ENCODE measurements around the gene CD3G.
A peak's percentile ranks its signal among the peaks of the same experiment; 100 is the strongest.
"Not testable (repeated sequence)": the region's sequence is repeated elsewhere in the genome, so short reads cannot be mapped to it uniquely, and the experiment has no call there.

CD3G gene

DNA sequence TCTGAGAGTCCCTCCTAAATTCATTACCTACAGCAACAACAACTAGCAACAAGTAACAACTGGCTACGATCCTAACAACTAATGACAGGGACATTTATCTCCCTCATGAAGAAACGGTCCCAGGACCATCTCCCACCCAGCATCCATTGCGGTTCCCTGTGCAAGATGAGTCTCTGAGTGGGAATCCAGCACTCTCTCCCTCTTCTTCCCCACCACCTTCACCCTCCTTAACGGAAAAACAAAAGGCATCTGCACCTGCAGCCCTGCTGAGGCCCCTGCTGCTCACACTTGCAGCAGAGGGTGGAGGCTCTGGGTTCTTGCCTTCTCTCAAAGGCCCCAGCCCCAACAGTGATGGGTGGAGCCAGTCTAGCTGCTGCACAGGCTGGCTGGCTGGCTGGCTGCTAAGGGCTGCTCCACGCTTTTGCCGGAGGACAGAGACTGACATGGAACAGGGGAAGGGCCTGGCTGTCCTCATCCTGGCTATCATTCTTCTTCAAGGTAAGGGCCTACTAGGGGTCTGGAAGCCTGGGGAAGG lies at the start of gene CD3G:
Gene CD3G, plus strand, starts transcription at position 364 of the 535 bp plus-strand sequence. Its CDS starts 80 bp downstream, at position 444.
- peak; percentile 60 for DNase-seq

GRCh38 chr11:118295199-118295598 lies 48.9 kb upstream of the CD3G start:
- DNase-seq = no peak

DNA sequence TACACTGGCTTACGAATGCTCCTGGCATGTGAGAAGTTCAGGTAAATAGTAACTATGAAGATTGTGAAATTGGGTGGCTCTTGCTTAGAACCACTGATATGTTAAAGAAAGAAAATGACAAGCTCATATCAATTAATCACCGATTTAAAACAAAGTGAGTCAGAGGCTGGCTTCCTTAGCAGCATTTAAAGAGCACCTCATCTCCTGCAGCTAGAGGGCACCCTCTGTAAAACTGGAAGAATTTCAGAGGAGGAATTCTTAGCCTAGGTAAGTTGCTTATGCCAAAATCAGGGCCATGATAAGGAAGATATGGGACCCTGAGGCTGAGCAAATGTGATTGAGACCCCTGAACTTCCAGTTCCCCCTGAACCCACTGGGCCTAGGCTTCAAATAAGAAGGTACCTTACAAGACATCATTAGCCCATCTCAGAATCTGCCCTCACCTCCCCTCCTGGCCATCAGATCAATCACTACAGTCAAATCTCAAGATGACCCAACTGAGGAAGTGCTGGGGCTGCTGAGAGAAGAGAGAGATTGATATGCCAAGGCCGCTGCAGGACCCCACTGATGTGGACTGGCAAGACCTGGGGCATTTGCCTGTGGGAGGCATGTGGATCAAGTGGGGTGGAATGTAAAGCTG lies 48.2 kb upstream of the CD3G start:
- peak; percentile 32 for DNase-seq

- DNase-seq = no peak
These were observed 42.4 kb upstream of the CD3G start for GRCh38 chr11:118301600-118302195.

DNA sequence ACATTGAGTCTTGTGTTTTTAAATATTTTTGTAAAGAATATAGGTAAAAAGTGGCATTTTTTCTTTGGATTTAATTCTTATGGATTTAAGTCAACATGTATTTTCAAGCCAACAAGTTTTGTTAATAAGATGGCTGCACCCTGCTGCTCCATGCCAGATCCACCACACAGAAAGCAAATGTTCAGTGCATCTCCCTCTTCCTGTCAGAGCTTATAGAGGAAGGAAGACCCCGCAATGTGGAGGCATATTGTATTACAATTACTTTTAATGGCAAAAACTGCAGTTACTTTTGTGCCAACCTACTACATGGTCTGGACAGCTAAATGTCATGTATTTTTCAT lies 39.9 kb upstream of the CD3G start:
- DNase-seq = no peak

- DNase-seq = peak; percentile 56
These were observed 39.4 kb upstream of the CD3G start, which contains the start of gene CD3E for GRCh38 chr11:118304568-118305248. Gene CD3E (plus strand): TSS chr11:118304730. CDS start chr11:118304953, 223 bp downstream.

GRCh38 chr11:118305726-118306125 lies 38.4 kb upstream of the CD3G start:
- peak; percentile 48 for DNase-seq

DNA sequence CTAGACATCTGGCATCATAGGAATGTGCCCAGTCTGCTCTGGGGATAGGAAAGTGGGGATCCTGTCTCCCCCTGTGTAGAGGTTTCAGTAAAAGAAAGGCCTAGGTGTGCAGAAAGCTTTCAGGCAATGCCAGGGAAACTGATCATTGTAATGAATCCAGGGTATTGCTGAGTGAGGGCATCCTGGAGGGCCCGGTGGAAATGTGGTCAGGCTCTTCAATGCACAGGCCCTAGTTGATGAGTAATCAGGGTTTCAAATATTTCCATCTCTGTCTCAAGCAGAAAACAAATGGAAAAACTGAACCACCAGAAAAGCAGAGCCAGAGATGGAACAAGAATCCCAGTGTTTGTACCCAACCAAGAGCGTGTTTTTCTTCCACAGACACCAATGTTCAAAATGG lies 37.6 kb upstream of the CD3G start:
- no peak for DNase-seq

GRCh38 chr11:118308995-118309528 lies 35.1 kb upstream of the CD3G start:
- DNase-seq = not testable (repeated sequence)

DNA sequence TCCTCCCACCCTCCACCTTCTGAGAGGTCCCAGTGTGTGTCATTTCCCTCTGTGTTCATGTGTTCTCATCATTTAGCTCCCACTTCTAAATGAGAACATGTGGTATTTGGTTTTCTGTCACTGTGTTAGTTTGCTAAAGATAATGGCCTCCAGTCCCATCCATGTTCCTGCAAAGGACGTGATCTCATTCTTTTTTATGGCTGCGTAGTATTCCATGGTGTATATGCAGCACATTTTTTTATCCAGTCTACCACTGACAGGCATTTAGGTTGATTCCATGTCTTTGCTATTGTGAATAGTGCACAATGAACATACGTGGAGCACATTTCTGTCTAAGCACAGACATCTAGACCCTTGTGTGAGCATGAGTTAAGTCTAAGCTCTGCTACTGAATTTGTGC lies 33.9 kb upstream of the CD3G start:
- no peak for DNase-seq

- DNase-seq = no peak
These were observed 33.2 kb upstream of the CD3G start for GRCh38 chr11:118310781-118311485.

- DNase-seq = no peak
These were observed 32.6 kb upstream of the CD3G start for GRCh38 chr11:118311518-118311917.

DNA sequence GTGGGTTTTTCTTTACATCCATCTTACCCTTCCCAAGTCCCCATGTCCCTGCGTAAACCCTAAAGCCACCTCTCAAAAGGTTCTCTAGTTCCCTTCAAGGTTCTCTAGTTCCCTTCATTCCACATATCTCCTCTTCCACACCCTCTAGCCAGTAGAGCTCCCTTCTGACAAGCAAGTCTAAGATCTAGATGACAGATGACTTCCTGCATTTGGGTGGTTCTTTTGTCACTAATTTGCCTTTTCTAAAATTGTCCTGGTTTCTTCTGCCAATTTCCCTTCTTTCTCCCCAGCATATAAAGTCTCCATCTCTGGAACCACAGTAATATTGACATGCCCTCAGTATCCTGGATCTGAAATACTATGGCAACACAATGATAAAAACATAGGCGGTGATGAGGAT lies 31.8 kb upstream of the CD3G start:
- no peak for DNase-seq

DNA sequence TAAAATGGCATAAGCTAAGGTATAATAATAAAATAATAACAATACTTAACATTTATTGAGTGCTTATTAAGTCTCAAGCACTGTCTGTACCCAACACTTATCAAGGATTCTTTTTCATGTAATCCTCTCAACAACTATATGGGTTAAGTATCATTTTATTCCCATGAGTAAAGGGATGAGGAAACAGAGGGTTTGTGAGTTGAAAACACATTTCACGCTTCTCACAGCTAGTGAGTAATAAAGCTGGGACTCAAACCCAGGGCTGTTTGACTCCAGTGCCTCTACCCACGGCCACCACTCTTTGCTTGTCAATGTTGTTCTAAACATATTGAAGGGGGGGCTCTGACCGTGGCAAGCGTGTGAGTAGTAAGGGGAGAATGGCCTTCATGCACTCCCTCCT lies 30.9 kb upstream of the CD3G start:
- no peak for DNase-seq

- DNase-seq = no peak
These were observed 29.1 kb upstream of the CD3G start for GRCh38 chr11:118314988-118315411.

- DNase-seq = no peak
These were observed 26.0 kb upstream of the CD3G start for GRCh38 chr11:118318124-118318523.

DNA sequence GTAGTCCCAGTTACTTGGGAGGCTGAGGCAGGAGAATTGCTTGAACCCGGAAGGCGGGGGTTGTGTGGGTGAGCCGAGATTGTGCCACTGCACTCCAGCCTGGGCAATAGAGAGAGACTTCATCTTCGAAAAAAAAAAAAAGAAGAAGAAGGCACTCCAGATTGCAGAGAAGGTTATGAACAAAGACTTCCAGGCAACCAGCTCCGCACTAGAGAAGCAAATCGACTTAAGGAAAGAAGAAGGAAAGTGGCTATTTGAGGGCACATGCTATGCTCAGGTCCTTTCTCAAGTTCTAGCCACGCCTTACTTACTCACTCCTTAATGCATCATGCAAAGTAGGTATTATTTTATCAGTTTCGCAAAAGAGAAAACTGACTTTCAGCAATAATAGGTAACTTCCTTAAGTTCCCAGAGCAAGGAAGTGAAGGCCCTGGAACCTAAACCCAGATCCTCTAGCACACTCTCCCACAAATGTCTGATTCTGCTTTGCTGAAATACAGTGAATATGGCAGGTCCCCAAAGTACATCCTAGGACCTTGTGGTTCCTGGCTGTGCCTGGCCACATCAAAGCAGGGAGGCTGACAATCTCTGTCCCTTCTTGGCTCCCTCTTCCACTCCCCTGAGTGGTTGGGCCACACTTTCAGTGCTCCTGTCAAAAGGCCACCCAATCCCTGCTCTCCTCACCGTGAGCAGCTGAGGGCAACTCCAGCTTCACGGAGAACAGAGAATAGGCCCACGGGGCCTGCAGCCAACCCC lies 25.4 kb upstream of the CD3G start:
- DNase-seq = no peak

DNA sequence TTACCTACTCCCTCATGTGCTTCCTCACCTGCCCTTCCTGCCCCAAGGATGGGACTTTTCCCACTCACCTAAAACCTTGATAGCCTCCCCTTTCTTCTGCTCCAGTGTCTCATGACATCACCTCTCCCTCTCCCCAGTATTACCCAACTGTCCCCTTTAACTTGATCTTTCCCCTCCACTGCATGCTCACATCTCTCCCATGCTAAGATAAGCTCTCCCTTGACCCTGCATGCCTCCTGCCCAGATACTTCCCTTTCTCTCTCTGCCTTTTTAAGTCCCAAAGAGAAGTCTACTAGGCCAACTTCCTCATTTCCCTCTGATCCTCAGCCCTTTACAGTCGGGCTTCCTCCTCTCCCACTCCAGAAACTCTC lies 24.8 kb upstream of the CD3G start:
- DNase-seq = no peak

- DNase-seq = no peak
These were observed 23.6 kb upstream of the CD3G start for GRCh38 chr11:118320515-118320914.

- no peak for DNase-seq
These were observed 22.6 kb upstream of the CD3G start for GRCh38 chr11:118321386-118322082.

DNA sequence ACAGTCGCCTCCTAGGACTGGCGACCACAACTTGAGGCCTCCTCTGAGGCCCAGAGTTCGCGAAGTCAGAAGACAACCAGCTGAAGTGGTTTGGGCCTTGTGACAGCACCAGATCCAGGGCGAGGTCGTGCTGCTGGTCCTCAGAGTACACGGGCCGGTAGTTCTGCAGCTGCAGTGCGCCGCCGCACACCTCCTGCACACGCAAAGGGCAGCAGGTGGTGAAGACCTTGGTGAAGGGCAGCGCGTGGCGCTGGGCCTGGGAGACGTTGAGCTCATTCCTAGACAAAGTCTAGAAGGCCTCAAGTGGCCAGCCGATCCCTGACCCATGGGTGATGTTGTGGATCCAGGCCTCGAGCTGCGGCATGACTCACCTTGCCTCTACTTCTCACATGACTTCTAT lies 21.4 kb upstream of the CD3G start:
- DNase-seq = no peak

- no peak for DNase-seq
These were observed 18.9 kb upstream of the CD3G start for GRCh38 chr11:118325283-118325682.

Data from CD4-positive, alpha-beta T cell treated with Interferon gamma for 1 hour (primary cell).